NOMO-1 treated with DMSO at 0.1 percent for 48 hours (cell line): ENCODE data around the gene SKP1.
"Not testable (repeated sequence)": the region's sequence is repeated elsewhere in the genome, so short reads cannot be mapped to it uniquely, and the experiment has no call there.

Experiments used
- DNase-seq: peaks from one replicate; lab custom pipeline; 2025; ENCODE audit not compliant: unreplicated experiment; lab: John Stamatoyannopoulos, UW

Gene SKP1

DNA sequence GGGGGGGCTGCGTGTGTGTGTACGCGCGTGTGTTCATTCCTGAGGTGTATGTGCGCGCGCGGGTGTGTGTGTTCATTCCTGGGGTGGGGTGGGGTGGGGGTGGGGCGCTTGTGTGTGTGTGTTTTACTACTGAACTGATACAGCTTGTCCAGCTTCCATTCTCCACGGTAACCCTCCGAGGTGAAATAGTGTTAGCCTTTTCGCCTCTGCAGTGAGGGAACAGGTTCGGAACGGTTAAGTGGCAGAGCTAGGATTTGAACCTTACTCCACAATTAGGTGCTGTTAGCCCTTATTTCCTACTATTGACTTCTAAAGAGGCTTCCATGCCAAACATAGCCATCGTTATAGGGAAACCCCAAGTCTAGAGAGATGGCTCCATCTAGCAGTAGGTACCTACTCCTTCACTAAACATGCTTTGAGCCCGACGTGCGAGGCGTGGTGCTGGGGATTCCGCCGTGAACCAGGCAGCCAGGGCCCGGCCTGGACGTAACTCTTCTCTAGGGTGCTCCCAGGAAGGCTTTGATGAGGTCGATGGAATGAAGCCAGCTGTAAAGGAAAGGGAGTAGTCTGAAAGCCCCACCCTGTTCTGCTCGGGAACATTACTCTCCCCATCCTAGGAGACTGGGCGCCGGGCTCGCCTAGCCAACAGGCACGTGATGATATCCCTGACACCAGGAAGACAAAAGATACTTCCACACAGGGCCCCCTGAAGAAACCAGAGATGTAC, 782 bp upstream of the SKP1 start:
- peak; percentile 40 for DNase-seq

DNA sequence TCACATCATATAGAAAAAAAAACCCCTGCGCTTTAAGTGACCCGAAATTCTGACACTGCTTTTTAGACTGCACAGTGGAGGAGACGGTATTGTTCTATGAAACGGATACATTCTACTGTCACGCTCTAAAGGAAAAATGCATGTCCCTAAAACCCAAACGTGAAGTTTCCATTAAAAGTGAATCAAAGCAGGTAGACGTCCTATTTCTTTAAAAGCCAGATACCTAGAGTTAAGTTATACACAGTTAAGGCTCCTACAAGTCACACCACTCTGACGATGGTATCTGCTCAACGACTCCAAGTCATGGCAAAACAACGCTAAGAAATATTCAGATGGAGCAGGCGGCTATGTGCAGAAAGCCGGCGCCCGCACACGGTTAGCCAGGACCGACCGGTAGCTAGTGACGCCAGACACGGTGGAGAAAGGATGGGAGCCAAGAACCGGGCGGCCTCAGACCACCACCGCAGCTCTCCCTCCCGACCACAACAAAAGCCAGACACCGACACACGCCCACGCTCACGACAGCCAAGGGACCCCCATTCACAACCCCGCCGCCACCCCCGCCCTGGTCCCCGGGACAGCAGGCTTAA, 734 bp downstream of the SKP1 start:
- peak; percentile 42 for DNase-seq

GRCh38 chr5:134174841-134175839, 1.6 kb downstream of the SKP1 start:
- peak; percentile 19 for DNase-seq

GRCh38 chr5:134171972-134172371, 4.8 kb downstream of the SKP1 start:
- DNase-seq = no peak

GRCh38 chr5:134162592-134162991, 14.2 kb downstream of the SKP1 start:
- no peak for DNase-seq

DNA sequence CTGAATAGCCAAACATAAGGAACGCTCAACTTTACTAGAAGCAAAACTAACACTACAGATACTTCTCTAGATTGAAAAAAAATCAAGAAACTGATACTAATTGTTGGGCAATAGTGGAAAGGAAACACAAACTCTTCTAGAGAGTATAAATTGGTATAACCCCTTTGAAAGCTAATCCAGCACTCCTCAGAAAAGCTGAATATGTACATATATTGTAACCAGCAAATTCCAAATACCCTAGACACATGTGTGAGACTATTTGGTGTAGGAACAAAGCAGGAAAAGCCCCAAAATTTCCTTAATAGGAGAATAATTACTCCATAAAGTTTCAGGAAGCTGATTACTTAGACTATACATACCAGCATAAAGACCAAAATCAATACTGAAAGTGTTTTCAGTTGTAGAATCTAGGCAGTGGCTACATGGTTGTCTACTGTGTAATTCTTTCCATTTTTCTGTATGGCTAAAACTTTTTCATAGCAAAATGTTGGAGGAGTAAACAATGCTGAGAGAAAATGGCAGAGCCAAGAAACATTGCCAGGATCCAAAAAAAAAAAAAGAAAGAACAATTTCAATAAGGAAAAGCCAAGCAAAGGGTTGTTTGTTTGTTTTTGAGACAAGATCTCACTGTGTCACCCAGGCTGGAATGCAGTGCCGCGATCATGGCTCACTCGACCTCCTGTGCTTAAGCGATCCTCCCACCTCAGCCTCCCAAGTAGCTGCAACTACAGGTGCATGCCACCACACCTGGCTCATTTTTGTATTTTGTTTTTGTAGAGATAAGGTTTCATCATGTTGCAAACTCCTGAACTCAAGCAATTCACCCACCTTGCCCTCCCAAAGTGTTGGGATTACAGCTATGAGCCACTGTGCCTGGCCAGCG, 15.0 kb downstream of the SKP1 start:
- DNase-seq = no peak

GRCh38 chr5:134153657-134154056, 23.1 kb downstream of the SKP1 start:
- DNase-seq = no peak

GRCh38 chr5:134153241-134153640, 23.5 kb downstream of the SKP1 start:
- no peak for DNase-seq

DNA sequence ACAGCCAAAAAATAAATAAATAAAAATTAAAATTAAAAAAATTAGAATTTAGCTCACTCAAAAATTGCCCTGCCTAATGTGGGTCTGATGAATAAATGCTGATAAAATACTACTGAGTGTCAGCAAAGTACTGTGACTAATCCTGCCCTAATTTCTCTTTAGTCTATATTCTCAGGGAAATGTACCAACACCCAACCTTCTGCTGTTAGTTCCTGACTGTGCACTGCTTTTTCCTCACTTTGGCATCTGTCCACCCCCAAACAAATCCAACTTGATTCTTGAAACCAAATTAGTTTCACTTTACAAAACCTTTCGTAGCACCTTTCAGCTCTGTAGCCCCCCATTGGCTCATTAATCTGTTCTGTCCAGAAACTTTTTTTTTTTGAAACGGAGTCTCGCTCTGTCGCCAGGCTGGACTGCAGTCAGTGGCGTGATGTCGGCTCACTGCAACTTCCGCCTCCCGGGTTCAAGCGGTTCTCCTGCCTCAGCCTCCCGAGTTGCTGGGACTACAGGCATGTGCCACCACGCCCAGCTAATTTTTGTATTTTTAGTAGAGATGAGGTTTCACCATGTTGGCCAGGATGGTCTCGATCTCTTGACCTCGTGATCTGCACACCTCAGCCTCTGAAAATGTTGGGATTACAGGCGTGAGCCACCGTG, 24.4 kb downstream of the SKP1 start:
- not testable (repeated sequence) for DNase-seq

GRCh38 chr5:134151723-134152122, 25.0 kb downstream of the SKP1 start:
- DNase-seq = no peak

DNA sequence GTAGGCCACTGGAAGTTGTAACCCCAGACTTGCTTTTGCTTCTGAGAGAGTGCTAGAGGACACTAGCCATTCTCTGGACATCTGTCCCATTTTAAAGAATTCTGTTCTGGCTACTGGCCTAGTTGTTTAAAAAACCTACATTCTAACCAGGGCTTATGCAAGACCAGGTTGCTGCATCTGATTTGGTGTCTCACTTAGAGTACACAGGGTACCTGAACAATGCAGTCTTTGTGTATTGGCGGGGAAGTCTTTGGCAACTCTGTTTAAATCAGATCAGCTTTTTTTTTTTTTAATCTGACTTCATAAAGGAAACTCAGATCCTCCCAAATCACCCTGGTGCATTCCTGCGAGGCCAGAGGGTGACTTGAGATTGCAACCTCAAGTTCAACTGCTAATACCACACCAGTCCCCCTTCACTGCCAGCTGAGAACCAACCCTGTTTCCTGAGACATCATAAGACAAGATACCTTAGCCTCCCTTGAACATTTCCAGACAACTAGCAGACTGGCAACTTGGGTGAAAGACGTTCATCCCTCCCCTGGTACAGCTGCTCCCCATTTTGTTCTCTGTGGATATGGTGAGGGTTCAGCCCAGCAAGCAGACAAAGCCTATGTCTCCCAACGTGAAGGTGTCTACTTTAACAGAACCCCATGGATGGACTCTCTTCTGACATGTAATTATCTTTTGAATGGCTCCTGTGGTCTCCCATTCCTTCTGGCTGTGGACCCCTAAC, 27.0 kb downstream of the SKP1 start:
- DNase-seq = no peak

DNA sequence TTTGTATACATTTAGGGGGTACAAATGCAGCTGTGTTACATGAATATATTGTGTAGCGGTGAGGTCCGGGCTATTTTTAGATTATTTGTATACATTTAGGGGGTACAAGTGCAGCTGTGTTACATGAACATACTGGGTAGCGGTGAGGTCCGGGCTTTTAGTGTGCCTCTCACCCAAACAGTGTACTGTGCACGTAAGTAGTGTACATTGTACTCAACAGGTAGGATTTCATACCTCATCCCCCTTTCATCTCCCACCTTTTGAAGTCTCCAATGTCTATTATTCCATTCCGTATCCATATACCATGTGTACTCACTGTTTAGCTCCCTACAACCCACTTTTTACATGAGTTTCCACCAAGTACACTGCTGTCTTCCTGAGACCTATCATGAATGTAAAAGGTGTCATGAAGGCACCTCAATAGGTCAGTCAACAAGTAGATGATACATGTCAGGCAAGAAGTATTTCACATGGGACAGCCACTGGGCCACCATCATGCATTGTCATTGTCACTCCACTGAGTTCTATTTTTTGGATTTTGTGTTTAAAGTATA, 27.7 kb downstream of the SKP1 start:
- no peak for DNase-seq

DNA sequence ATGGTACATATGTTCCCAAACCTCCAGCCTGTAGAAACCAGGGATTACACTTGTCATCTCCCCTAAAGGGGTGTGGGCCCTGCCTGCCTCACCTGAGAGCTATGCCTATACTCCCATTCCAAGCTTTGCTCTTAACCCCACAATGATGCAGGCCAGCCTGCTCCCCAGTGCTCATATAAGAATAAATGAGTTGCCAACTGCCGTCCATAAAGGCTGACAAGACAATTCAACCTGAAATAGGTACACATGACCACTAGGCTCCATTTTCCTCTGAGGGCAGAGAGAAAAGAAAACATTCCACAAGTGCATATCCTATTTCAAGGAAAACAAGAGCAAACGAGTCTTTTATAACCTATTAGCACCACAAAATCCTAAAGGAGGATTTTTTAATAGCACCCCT, 28.4 kb downstream of the SKP1 start:
- DNase-seq = no peak

GRCh38 chr5:134146651-134147518, 29.9 kb downstream of the SKP1 start:
- DNase-seq = no peak

DNA sequence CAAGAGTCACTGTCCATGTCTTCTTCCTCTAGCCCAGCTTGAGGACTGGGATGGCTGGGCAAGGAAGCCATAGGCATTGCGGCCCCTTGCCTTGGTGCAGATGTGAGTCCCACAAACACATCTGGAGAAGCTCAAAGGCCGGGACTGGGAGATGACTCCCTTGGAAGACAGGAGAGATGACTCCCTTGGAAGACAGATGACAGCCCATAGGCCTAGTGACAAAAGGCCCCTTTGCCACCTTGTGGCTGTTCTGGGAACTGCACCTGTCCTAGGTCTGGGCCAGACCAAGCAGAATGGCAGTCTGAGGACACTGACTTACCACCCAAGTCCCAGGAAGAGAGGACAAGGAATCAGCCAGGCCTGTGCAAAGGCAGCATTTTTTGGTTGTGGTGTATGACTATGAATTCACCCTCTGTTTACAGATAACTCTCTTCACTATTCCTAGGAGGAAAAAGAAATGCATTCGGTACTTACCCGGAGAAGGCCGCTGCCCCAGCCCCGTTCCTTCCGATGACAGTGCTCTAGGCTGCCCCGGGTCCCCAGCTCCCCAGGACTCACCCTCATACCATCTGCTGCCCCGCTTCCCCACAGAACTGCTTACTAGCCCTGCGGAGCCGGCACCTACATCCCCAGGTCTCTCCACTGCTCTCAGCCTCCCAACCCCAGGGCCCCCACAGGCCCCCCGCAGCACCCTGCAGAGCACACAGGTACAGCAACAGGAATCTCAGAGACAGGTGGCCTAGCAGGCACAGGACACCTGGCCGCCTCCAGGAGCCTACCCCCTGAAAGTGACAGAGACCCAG, 30.8 kb downstream of the SKP1 start:
- DNase-seq = peak; percentile 30

DNA sequence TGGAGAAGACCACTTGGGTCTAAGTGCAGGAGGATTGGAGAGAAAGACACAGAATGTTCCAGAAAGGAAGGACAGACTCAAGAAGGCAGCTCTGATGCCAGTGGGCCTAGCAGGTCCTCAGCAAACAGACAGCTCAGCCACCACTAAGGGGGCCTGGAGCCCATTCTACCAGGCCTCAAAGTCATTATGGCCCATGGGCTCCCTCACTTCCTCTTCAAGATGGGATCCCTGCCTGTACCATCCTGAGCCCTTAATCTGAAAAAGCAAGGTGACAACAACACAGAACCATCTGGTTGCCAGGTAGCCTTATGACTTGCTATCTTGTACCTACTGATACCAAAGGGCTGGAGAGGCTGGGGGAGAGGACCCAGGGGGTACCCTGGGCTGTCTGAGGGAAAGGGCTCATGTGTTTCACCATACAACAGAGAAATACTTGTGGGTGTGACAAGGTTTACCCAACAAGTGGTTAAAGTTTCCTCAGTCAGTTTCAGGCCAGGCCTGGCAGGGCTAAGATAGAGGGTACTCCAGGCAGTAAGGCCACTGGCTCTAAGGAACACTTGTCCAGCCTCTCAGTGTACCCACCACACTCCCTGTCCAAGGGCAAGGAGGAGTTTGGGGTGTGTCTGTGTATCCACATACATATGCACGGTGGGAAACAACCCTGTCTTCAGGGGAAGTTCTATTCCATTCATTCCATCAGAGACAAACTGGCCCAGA, 31.6 kb downstream of the SKP1 start:
- DNase-seq = no peak
